Measurements from ENCODE around the gene GMPR.

The GMPR gene

DNA sequence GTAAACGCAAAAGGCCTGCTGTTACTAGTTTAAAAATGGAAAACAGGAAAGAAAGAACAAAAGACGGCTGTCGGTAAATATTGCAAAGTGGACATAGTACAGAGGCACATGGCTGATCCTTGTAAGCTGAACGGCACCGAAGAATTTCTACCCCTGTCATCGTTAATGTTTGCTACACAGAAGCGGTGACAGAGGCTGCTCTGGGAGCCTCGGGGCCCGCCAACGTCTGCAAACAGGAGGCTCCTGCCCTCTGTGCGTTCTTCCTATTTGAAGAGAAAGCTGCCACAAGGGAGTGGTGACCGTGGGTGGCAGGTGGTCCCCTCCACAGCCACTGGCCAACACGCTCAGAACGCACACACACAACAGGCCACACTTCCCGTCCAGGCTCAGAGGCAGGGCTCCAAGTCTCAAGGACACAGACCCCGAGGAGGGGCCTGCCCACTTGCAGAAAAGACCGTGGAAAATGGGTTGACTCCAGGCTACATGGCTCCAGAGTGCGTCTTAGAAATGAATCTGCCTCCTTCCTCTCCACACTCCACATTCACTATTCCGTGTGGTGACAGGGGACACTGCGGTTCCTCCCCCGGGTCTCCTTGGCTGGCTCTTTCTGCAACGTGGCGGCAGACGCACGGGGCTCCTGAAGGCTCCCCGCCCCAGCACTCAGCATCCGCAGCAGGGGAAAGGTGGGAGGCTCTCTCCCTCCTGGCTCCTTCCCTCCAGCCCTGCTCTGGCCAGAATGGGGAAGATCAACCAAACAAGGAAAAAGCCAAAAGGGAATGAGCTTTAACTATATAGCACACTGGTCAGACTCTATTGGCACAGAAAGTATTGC lies 64.5 kb downstream of the GMPR start:
- DNase-seq (ENCODE audit: low read depth in 2 of 2) = no peak

- DNase-seq (ENCODE audit: low read depth in 2 of 2) = no peak
Measured at GRCh38 chr6:16305246-16305725, 66.9 kb downstream of the GMPR start.

GRCh38 chr6:16305788-16306187 lies 67.4 kb downstream of the GMPR start:
- DNase-seq (ENCODE audit: low read depth in 2 of 2) = no peak

DNA sequence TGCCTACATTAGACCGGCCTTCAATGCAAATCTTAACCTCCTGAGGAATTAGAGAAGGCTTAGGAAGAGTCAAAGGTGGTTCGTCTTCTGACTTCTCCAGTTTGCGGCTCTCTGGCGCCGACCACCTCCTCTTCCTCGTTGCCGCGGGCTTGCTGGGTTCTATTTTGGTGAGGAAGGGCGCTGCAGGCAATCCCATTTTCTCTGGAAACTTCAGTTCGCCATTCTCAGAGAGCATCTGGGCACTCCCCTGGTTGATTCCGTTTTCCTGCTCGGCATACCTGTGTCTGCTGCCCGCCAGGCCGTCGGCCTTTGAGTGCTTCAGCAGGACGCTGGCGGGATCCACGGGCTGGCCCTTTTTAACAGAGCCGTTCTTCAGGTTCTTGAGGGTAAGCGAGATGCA lies 67.9 kb downstream of the GMPR start:
- no peak for DNase-seq (ENCODE audit: low read depth in 2 of 2)

DNA sequence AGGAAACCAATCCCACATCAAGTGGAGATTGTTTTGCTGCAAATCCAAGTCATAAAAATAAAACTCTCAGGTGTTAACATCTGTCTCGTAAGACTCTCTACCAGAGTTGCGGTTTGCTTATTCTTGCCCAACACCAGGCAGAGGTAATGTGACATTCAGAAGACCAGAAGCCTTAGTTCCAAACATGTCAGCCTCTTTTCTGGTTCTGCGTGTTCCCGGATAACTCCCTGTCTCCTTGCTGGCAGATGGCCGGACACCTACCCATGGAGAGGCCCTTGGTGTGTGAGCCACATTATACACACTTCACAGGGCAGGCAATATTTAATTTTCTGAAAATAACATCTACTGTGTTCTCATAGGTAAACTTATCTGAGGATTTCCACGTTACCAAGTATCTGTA lies 73.4 kb downstream of the GMPR start:
- no peak for DNase-seq (ENCODE audit: low read depth in 2 of 2)

- no peak for DNase-seq (ENCODE audit: low read depth in 2 of 2)
Measured at GRCh38 chr6:16313732-16314131, 75.3 kb downstream of the GMPR start.

- DNase-seq (ENCODE audit: low read depth in 2 of 2) = no peak
Measured at GRCh38 chr6:16314296-16314695, 75.9 kb downstream of the GMPR start.

DNA sequence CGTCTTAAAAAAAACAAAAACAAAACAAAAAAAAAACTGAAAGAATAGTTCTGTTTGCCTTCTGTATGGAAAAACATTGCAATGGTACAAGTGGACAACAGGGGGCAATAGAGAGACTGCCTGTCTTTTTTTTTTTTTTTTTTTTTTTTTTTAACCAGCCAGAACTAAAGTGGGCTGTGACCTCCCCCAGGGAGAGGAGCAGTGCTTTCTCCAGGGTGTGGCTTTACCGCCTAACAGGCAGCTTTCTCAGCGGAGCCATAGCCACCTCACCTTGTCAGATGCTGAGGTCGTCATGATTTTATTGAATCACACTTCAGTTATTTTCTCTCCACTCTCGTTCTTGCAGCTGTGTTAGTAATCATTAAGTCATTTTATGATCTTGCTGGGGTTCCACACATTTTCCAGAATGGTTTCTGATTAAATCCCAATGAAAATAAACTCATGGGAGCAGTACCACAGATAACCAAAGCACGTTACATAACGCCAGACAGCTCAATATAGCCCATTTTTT lies 78.4 kb downstream of the GMPR start:
- DNase-seq (ENCODE audit: low read depth in 2 of 2) = no peak

GRCh38 chr6:16318538-16318937 lies 80.2 kb downstream of the GMPR start:
- DNase-seq (ENCODE audit: low read depth in 2 of 2) = no peak

GRCh38 chr6:16318953-16319720 lies 80.8 kb downstream of the GMPR start:
- no peak for DNase-seq (ENCODE audit: low read depth in 2 of 2)

DNA sequence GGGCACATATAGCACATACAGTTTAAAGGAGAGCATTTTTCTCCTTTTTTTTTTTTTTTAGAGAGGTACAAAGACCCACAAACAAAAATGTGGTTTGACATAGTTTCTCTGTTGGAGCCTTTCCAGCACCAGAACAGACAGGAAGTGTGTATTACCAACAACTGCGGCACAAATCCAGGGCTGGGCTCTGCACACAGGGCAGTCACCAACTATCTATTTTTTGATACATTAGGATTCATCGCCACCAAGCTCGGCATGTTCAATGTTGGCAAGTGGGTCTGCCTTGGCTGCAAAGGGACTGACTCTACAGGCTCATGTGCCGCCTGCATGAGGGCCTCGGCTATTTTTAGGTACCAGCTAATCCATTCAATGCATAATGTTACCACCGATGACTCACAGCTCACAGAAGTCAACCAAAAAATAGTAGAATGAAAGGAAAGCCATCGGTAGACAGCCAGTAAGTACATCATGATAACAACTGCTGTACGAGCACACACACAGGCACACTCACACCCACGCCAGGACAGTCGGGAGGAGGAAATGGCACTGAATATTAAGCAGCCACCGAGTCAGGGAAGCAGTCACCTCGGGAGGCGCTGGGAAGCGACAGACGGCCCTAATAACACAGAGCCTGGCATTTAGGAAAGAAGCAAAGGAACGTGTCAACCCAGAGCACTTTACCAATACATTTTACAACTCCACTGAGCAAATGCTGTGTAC lies 81.6 kb downstream of the GMPR start:
- DNase-seq (ENCODE audit: low read depth in 2 of 2) = peak; percentile 34 to 45

GRCh38 chr6:16320533-16321340 lies 82.3 kb downstream of the GMPR start:
- no peak for DNase-seq (ENCODE audit: low read depth in 2 of 2)

- no peak for DNase-seq (ENCODE audit: low read depth in 2 of 2)
Measured at GRCh38 chr6:16321341-16321710, 82.9 kb downstream of the GMPR start.

GRCh38 chr6:16321826-16322225 lies 83.4 kb downstream of the GMPR start:
- DNase-seq (ENCODE audit: low read depth in 2 of 2) = no peak

DNA sequence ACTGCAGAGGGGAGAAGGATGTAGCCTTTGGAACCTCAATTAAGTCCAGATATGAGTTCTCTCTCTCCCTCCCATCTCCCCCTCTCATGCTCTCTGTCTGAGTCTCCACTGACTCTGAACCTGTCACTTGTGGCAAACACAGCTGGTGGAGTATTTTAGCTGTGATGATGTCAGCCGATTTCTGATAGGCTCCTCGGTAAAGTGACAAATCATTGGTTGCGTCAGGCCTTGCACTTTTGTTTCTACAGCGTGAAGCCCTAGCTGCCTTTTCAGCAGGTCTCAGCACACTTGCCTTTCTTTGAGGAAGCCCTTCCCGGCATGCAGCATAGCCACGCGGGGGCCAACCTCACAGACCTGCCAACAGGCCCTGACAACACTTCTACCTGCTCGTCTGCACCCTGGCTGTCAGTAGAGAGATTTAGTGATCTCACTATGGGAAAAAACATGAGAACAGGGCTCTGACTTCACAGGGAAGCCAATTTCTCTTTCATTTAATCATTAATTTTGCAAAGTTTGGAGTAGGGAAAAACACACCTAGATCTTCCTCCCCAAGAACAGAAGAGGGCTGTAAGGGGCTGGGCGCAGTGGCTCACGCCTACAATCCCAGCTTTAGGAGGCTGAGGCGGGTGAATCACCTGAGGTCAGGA lies 84.4 kb downstream of the GMPR start:
- peak; percentile 72 to 74 for DNase-seq (ENCODE audit: low read depth in 2 of 2)

DNA sequence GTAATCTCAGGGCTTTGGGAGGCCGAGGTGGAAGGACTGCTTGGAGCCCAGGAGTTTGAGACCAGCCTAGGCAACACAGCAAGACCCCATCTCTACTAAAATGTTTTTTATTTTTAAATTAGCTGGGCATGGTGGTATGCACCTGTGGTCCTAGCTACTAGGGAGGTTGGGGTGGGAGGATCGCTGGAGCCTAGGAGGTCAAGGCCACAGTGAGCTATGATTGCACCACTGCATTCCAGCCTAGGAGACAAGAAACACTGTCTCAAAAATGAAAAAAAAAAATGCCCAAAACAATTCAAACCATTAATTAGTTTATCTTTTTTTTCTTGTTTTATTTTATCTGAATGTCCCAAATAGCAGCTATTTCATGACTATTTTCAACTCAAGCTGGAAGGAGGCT lies 85.8 kb downstream of the GMPR start:
- DNase-seq (ENCODE audit: low read depth in 2 of 2) = no peak

- no peak for DNase-seq (ENCODE audit: low read depth in 2 of 2)
Measured at GRCh38 chr6:16324606-16325225, 86.3 kb downstream of the GMPR start.

DNA sequence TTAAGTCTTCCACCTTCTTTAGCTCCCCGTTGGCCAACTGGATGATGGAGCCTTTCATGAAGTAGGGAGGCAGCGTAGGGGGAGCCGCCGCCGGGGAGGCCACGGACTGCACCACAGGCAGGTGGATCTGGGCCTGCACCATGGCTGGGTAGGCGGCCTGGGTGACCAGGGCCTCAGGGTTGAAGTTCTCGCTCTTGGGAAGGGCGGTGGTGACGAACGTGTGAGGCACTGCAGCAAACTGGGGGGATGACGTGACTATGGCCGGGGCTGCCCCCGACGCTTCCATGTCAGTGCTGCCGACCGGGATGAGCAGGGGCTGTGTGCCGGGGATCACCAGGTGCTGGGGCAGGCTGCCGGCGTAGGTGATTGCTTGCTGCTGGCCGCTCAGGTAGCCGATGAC lies 88.1 kb downstream of the GMPR start:
- no peak for DNase-seq (ENCODE audit: low read depth in 2 of 2)

DNA sequence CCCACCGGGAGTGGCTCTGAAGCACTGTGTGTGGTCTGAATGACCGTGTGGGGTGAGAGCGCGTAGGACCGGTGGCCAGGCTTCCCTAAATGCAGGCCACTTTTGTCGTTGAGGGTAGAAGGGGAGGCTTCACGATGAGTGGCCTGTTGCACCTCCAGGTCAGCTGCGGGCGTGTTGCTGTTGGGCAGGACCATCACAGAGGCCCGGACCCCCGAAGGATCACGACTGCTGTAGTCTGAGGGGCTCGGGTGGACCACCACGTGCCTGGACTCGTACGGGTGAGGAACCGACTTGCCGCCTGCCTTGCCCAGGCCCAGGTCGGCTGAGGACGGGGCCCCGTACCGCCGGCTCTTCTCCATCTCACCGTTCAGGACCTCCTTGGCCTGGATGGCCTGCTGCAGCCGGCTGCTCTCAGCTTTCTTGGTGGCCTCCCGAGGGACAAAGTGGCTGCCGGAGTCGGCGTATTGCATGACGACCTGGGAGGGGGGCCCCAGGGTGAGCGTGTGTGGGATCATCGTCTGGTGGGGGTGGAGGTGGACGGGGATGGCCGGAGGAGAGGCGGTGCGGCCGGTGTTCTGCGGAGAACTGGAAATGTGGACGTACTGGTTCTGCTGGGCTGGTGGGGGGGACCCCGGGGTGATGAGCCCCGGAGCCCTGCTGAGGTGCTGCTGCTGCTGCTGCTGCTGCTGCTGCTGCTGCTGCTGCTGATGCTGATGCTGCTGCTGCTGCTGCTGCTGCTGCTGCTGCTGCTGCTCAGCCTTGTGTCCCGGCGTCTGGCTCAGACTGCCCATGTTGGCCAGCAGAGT lies 88.8 kb downstream of the GMPR start:
- DNase-seq (ENCODE audit: low read depth in 2 of 2) = no peak

Measured in stimulated activated CD4-positive, alpha-beta T cell treated with anti-CD3 and anti-CD28 coated beads, Interleukin-15, amount 100 ng/mL, for 48 hours (primary cell).